ENCODE results near the gene BANP.
"Not testable (repeated sequence)": the region's sequence is repeated elsewhere in the genome, so short reads cannot be mapped to it uniquely, and the experiment has no call there.

The BANP gene

GRCh38 chr16:88103581-88104188, 152.5 kb downstream of the BANP start:
- H3K9me3 ChIP-seq = no peaks in the 10 kb centered on the region; the same call in 1 of the 2 replicates
- H3K27me3 ChIP-seq = peaks cover 10% of the 10 kb centered on the region
- TF ChIP-seq CTCF (IDR thresholded peaks at IDR 0.05; ENCODE audit: low read depth, low read length) = no peak

DNA sequence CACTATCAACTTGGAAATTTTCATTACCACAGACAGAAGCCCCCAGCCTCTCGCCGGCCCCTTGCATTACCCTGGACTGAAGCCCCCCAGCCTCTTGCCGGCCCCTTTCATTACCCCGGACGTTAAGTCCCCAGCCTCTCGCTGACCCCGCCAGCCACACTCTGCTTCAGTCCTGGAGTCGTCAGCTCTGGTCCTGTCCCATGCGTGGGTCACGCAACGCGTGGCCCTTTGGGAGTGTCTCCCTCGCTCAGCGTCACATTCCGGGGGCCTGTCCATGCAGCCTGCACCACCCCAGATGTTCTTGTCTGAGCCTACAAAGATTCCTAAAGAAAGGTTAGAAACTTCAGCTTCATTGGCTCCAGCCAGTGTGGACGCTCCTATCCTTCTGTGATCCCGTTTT, 153.1 kb downstream of the BANP start:
- not testable (repeated sequence) for H3K27me3 ChIP-seq; H3K9me3 ChIP-seq; H3K36me3 ChIP-seq; DNase-seq; H3K4me3 ChIP-seq (ENCODE audit: low read depth, low read length); H3K4me1 ChIP-seq

More at GRCh38 chr16:88103581-88104188, 152.5 kb downstream of the BANP start:
- Histone ChIP-seq H3K4me1 (no peaks in the 10 kb centered on the region), H3K4me3 (ENCODE audit: low read depth, low read length) (no peak overlapping the region), H3K36me3 (no peaks in the 10 kb centered on the region)
- no peak for DNase-seq

- not testable (repeated sequence) for H3K4me3 ChIP-seq (ENCODE audit: low read depth, low read length); DNase-seq; H3K27me3 ChIP-seq; H3K36me3 ChIP-seq; H3K9me3 ChIP-seq; H3K4me1 ChIP-seq
Observed at GRCh38 chr16:88105574-88106140, 154.4 kb downstream of the BANP start.

- H3K27me3 ChIP-seq = not testable (repeated sequence)
Observed at GRCh38 chr16:88106566-88106965, 155.3 kb downstream of the BANP start.

GRCh38 chr16:88108762-88109161, 157.5 kb downstream of the BANP start:
- H3K27me3 ChIP-seq = no peaks in the 10 kb centered on the region
- no peaks in the 10 kb centered on the region for H3K9me3 ChIP-seq
- H3K4me1 ChIP-seq = no peaks in the 10 kb centered on the region
- TF ChIP-seq CTCF (IDR thresholded peaks at IDR 0.05; ENCODE audit: low read depth, low read length) = no peak
- H3K36me3 ChIP-seq = no peaks in the 10 kb centered on the region
- DNase-seq = no peak
- no peak overlapping the region for H3K4me3 ChIP-seq (ENCODE audit: low read depth, low read length)

More at GRCh38 chr16:88106566-88106965, 155.3 kb downstream of the BANP start:
- H3K36me3 ChIP-seq; H3K4me1 ChIP-seq; DNase-seq; H3K4me3 ChIP-seq (ENCODE audit: low read depth, low read length); H3K9me3 ChIP-seq: not testable (repeated sequence)

GRCh38 chr16:88109726-88110621, 158.7 kb downstream of the BANP start:
- not testable (repeated sequence) for H3K9me3 ChIP-seq; H3K36me3 ChIP-seq; H3K27me3 ChIP-seq; H3K4me3 ChIP-seq (ENCODE audit: low read depth, low read length); H3K4me1 ChIP-seq; DNase-seq

GRCh38 chr16:88110875-88111494, 159.8 kb downstream of the BANP start:
- not testable (repeated sequence) for H3K9me3 ChIP-seq; DNase-seq; H3K36me3 ChIP-seq; H3K27me3 ChIP-seq; H3K4me1 ChIP-seq; H3K4me3 ChIP-seq (ENCODE audit: low read depth, low read length)

DNA sequence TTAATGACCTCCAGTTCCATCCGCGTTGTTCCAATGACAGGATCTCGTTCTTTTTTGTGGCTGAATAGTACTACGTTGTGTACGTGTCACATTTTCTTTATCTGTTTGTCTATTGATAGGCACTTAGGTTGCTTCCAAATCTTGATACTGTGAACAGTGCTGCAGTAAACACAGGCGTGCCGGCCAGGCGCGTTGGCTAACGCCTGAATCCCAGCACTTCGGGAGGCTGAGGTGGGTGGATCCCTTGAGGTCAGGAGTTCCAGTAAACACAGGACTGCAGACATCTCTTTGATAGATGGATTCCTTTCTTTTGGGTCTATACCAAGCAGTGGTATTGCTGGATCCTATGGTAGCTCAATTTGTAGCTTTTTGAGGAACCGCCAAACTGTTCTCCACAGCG, 160.7 kb downstream of the BANP start:
- H3K36me3 ChIP-seq; H3K27me3 ChIP-seq; DNase-seq; H3K4me1 ChIP-seq; H3K4me3 ChIP-seq (ENCODE audit: low read depth, low read length); H3K9me3 ChIP-seq: not testable (repeated sequence)

DNA sequence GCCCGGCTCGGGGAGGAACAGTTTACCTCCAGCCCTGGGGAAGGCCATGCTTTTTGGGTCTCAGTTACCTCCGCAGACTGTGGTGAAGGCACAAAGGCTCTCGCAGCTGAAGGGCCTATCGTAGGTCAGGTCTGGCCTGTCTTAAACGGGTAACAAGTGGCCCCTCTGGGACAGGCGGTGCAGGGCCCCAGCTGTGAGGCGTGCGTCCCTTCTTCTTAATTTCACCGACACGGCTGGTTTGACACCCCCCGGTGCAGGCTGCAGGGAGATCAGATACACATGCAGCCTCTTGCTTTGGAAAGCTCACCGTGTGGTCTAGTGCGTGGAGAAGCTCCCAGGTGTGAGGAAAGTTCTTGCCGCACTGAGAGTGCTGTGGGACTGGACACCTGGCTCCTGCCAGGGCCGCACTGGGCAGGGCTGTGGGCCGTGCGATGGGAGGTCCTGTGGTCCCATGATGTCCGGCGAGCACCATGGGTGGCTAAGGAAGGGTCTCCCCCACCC, 162.4 kb downstream of the BANP start:
- H3K27me3 ChIP-seq = no peaks in the 10 kb centered on the region
- no peak for DNase-seq

DNA sequence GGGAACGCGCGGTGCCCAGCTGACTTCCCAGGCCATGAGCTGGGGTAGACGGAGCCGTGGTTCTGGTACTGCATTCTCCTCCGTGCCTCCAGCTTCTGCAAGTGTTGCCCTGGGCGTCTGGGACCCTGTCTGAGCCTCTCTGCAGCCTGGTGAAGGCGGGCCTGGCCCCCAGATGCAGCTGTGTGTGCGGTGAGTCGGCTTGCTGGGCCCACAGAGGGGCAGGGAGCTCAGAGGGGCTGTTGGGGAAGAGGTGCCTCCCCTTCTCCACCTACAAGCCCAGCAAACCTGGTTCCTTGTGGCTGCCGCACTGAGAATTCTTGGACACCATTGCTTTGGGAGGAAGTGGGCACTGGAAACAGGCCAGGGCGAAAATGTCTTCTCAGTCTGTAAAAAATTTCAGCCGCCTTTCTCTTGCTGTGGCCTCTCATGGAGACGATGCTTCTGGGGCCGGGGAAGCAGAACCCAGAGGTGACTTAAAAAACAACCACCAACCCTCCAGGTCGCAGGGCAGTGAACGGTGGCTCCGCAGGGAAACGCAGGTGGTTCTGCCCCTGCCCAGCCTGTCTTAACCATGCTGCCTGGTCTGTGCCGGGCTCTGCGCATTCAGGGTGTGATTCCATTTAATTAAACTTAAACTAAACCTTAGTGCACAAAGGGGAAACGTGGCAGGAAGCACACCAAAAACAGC, 163.5 kb downstream of the BANP start:
- not testable (repeated sequence) for H3K4me1 ChIP-seq; H3K36me3 ChIP-seq; H3K9me3 ChIP-seq; H3K4me3 ChIP-seq (ENCODE audit: low read depth, low read length); DNase-seq; H3K27me3 ChIP-seq

More for the DNA sequence above, 162.4 kb downstream of the BANP start:
- H3K4me1 ChIP-seq = no peaks in the 10 kb centered on the region
- no peak for TF ChIP-seq CTCF (IDR thresholded peaks at IDR 0.05; ENCODE audit: low read depth, low read length)
- no peaks in the 10 kb centered on the region for H3K36me3 ChIP-seq
- no peaks in the 10 kb centered on the region for H3K9me3 ChIP-seq
- H3K4me3 ChIP-seq (ENCODE audit: low read depth, low read length) = no peak overlapping the region
